ENCODE data around the gene RASAL2.

The RASAL2 gene

DNA sequence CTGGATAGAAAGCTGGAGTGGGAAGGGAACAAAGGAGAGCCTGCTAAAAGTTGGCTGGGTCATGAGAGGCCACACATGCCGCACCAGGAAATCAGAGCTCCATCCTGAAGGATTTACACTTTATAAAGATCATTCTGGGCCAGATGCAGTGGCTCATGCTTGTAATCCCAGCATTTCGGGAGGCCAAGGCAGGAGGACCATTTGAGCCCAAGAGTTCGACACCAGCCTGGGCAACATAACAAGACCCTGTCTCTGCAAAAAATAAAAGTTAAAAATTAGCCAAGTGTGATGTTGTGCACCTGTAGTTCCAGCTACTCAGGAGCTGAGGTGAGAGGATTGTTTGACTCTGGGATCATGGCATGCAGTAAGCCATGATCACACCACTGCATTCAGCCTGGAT is 28.7 kb upstream of the RASAL2 start:
- POLR2A ChIA-PET = no interaction called here
- DNase-seq (ENCODE audit: low read depth, low spot score) = no peak
- TF ChIP-seq CTCF (IDR thresholded peaks at IDR 0.05; ENCODE audit: insufficient read depth, low read length, missing control alignments) = no peak
- CTCF ChIA-PET = interaction anchor here (1.7 kb wide), 1 partner anchor 33 kb away, joined by 4 read pairs; no protein-coding TSS in a partner anchor
- no peak overlapping the region for H3K4me3 ChIP-seq (ENCODE audit: low read depth, low read length)

GRCh38 chr1:178066296-178066907 is 27.5 kb upstream of the RASAL2 start:
- CTCF ChIA-PET = interaction anchor here (1.3 kb wide), 1 partner anchor 35 kb away, joined by 4 read pairs; no protein-coding TSS in a partner anchor
- DNase-seq (ENCODE audit: low read depth, low spot score) = no peak
- no peak for TF ChIP-seq CTCF (IDR thresholded peaks at IDR 0.05; ENCODE audit: insufficient read depth, low read length, missing control alignments)
- POLR2A ChIA-PET = no interaction called here
- no peak overlapping the region for H3K4me3 ChIP-seq (ENCODE audit: low read depth, low read length)

GRCh38 chr1:178066908-178067614 is 26.8 kb upstream of the RASAL2 start:
- H3K4me3 ChIP-seq (ENCODE audit: low read depth, low read length) = no peak overlapping the region
- no peak for DNase-seq (ENCODE audit: low read depth, low spot score)
- TF ChIP-seq CTCF (IDR thresholded peaks at IDR 0.05; ENCODE audit: insufficient read depth, low read length, missing control alignments) = no peak
- ChIA-PET POLR2A (no interaction called here), CTCF (interaction anchor here (1.3 kb wide), 1 partner anchor 35 kb away, joined by 4 read pairs; no protein-coding TSS in a partner anchor)

DNA sequence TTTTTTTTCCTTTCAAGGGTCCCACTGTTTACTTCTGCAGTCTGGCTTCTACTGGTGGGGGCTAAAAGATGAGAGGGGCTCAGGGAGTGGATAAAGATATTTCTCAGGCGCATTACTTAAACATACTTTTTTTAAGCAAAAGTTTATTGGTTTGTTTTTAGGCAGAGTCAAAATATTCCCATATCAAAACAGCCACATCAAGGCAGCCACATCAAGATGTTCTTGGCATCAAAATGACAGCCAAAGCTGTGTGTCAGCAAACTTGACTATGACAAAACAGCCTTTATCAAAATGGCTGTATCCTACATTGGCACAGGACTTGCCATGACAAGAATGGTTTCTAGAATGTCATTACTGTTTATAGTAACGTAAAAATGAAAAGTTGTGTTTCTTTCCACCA is 22.1 kb upstream of the RASAL2 start:
- no peak for DNase-seq (ENCODE audit: low read depth, low spot score)
- CTCF ChIA-PET = interaction anchor here (1.0 to 1.5 kb wide), 3 partner anchors 12 to 16 kb away, joined by 3 read pairs; no protein-coding TSS in a partner anchor
- POLR2A ChIA-PET = no interaction called here
- no peak overlapping the region for H3K4me3 ChIP-seq (ENCODE audit: low read depth, low read length)
- no peak for TF ChIP-seq CTCF (IDR thresholded peaks at IDR 0.05; ENCODE audit: insufficient read depth, low read length, missing control alignments)

GRCh38 chr1:178072326-178072725 is 21.6 kb upstream of the RASAL2 start:
- ChIA-PET POLR2A (no interaction called here), CTCF (interaction anchor here (1.5 kb wide), 1 partner anchor 14 kb away, joined by 3 read pairs; no protein-coding TSS in a partner anchor)
- DNase-seq (ENCODE audit: low read depth, low spot score) = no peak
- no peak overlapping the region for H3K4me3 ChIP-seq (ENCODE audit: low read depth, low read length)
- TF ChIP-seq CTCF (IDR thresholded peaks at IDR 0.05; ENCODE audit: insufficient read depth, low read length, missing control alignments) = no peak

DNA sequence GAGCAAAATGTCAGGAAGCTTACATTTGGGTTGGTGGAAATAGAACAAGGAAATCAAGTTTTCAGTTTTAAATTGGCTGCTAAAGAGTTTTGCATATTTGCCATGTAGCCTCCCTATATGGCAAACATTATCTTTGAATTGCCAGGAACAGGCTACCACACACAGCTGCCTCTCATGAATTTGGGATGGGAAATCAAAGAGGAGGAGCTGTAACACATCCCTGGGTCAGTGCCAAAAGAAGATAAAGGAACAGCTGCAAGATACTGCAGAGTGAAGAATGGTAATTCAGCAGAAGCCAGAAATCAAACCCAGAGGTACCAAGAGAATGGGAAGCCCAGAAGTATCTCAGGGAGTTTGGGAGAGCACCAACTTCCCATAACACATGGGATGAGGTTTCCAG is 18.6 kb upstream of the RASAL2 start:
- H3K4me3 ChIP-seq (ENCODE audit: low read depth, low read length) = no peak overlapping the region
- ChIA-PET POLR2A (no interaction called here), CTCF (interaction anchor here (1.1 kb wide), 1 partner anchor 18 kb away, joined by 3 read pairs; the partner anchor contains the start of gene RASAL2)
- no peak for TF ChIP-seq CTCF (IDR thresholded peaks at IDR 0.05; ENCODE audit: insufficient read depth, low read length, missing control alignments)
- no peak for DNase-seq (ENCODE audit: low read depth, low spot score)
